IMR-90 (cell line): ENCODE measurements around the gene KLF18. TPM values are rescaled to one million over a fixed set of nuclear protein-coding genes. Genes with fewer than 3 reads are reported as not detected.

Experiments used
- ATAC-seq: fragments of 200-7000 bp; cut with Tn5 transposase; 2 replicates; pipeline ENCODE4 v1.9.1; 2020; ENCODE audit warnings: low read depth, mild to moderate bottlenecking, moderate library complexity
- BruUV-seq: library from RNA; stranded (reverse); fragments of 400-500 nt; replicated peaks from 2 replicates; lab custom pipeline; 2021; lab: Mats Ljungman, UMichigan
- CTCF ChIA-PET: fragments of 300-600 bp; formaldehyde crosslinking; extraction: SDS; loops from one replicate; lab custom pipeline; 2021; ENCODE audit warnings: antibody characterized with exemption; lab: Yijun Ruan, JAX
- POLR2A ChIA-PET: fragments of 300-600 bp; sonication (Branson Sonifier 250); formaldehyde crosslinking; loops from one replicate; lab custom pipeline; 2022; ENCODE audit warnings: antibody characterized with exemption; ENCODE audit not compliant: unreplicated experiment; lab: Charles Lee
- DNase-seq: peaks from one replicate; pipeline ENCODE4 v3.0.0; 2013
- H2AFZ ChIP-seq: replicated peaks from 2 replicates; pipeline ENCODE3; 2013; ENCODE audit warnings: low read length, mild to moderate bottlenecking; ENCODE audit not compliant: poor library complexity
- H2AK5ac ChIP-seq: 2 replicates; pipeline ENCODE4 v1.6.1; 2013; ENCODE audit warnings: low read depth, low read length, inconsistent platforms
- H2AK9ac ChIP-seq: replicated peaks from 2 replicates; pipeline ENCODE3; 2013; ENCODE audit warnings: mild to moderate bottlenecking, low read depth, low read length, moderate library complexity; ENCODE audit not compliant: poor library complexity
- H2BK120ac ChIP-seq: 2 replicates; pipeline ENCODE4 v1.6.1; 2013; ENCODE audit warnings: low read depth, low read length, inconsistent platforms
- H2BK15ac ChIP-seq: 3 replicates; pipeline ENCODE4 v1.6.1; 2013; ENCODE audit warnings: low read depth, low read length, inconsistent platforms
- H2BK20ac ChIP-seq: 2 replicates; pipeline ENCODE4 v1.6.1; 2013; ENCODE audit warnings: low read depth, mild to moderate bottlenecking, inconsistent platforms, low read length, moderate library complexity
- H2BK5ac ChIP-seq: 2 replicates; pipeline ENCODE4 v1.6.1; 2013; ENCODE audit warnings: mild to moderate bottlenecking, low read depth, low read length, inconsistent platforms; ENCODE audit not compliant: poor library complexity, severe bottlenecking
- H3K14ac ChIP-seq: replicated peaks from 2 replicates; pipeline ENCODE4 v1.6.1; 2013; ENCODE audit warnings: low read depth, low read length, inconsistent platforms
- H3K18ac ChIP-seq: 2 replicates; pipeline ENCODE4 v1.6.1; 2013; ENCODE audit warnings: low read depth, low read length, control low read depth
- H3K23ac ChIP-seq: 2 replicates; pipeline ENCODE4 v1.6.1; 2013; ENCODE audit warnings: low read depth, low read length, inconsistent platforms
- H3K27ac ChIP-seq: 2 replicates; pipeline ENCODE4 v1.5.1; 2013; ENCODE audit warnings: mild to moderate bottlenecking, control low read depth, low read length; ENCODE audit not compliant: insufficient read depth
- H3K27me3 ChIP-seq: 2 replicates; pipeline ENCODE4 v1.6.1; 2013; ENCODE audit warnings: low read length; ENCODE audit not compliant: control insufficient read depth, insufficient read depth
- H3K36me3 ChIP-seq: 2 replicates; pipeline ENCODE4 v1.6.1; 2013; ENCODE audit warnings: low read length, mixed read lengths; ENCODE audit not compliant: control insufficient read depth, insufficient read depth
- H3K4ac ChIP-seq: 2 replicates; pipeline ENCODE4 v1.6.1; 2013; ENCODE audit warnings: low read depth, low read length, inconsistent platforms
- H3K4me1 ChIP-seq: 2 replicates; pipeline ENCODE4 v1.6.1; 2013; ENCODE audit warnings: low read length, mixed read lengths; ENCODE audit not compliant: control insufficient read depth, insufficient read depth
- H3K4me2 ChIP-seq: 2 replicates; pipeline ENCODE4 v1.6.1; 2013; ENCODE audit warnings: low read depth, mild to moderate bottlenecking, control low read depth, low read length, moderate library complexity
- H3K4me3 ChIP-seq: 2 replicates; pipeline ENCODE4 v1.5.1; 2013; ENCODE audit warnings: low read depth, mild to moderate bottlenecking, control low read depth, low read length, moderate library complexity; ENCODE audit not compliant: insufficient read depth
- H3K56ac ChIP-seq: 2 replicates; pipeline ENCODE4 v1.6.1; 2013; ENCODE audit warnings: low read length, inconsistent platforms; ENCODE audit not compliant: insufficient read depth; ENCODE audit errors: extremely low read depth
- H3K79me1 ChIP-seq, 2 experiments: 2 replicates each; pipeline ENCODE4 v1.6.1; 2013; ENCODE audit warnings: low read length in 2 of 2, inconsistent platforms in 1 of 2, low read depth in 1 of 2
- H3K9ac ChIP-seq: 2 replicates; pipeline ENCODE4 v1.6.1; 2013; ENCODE audit warnings: low read depth, low read length, control low read depth
- H3K9me1 ChIP-seq: 2 replicates; pipeline ENCODE4 v1.6.1; 2013; ENCODE audit warnings: low read length, inconsistent platforms; ENCODE audit not compliant: insufficient read depth
- H3K9me3 ChIP-seq: 2 replicates; pipeline ENCODE4 v1.6.1; 2013; ENCODE audit warnings: low read length; ENCODE audit not compliant: control insufficient read depth, insufficient read depth
- H4K20me1 ChIP-seq: 2 replicates; pipeline ENCODE4 v1.6.1; 2013; ENCODE audit warnings: low read length, inconsistent platforms; ENCODE audit not compliant: insufficient read depth
- H4K5ac ChIP-seq: 2 replicates; pipeline ENCODE4 v1.6.1; 2013; ENCODE audit warnings: mild to moderate bottlenecking, low read depth, low read length, control low read depth
- H4K8ac ChIP-seq, 2 experiments: 2 replicates each; pipeline ENCODE4 v1.6.1; 2013; ENCODE audit warnings: low read depth in 2 of 2, low read length in 2 of 2, control low read depth in 1 of 2, inconsistent platforms in 1 of 2
- H4K91ac ChIP-seq: 2 replicates; pipeline ENCODE4 v1.6.1; 2013; ENCODE audit warnings: low read depth, low read length, inconsistent platforms; ENCODE audit not compliant: insufficient read depth
- CEBPB ChIP-seq: IDR thresholded peaks from 2 replicates; pipeline ENCODE4 v1.6.1; 2012; ENCODE audit warnings: low read depth, low read length, improper control_type of control experiment
- CTCF ChIP-seq: conservative IDR thresholded peaks from 2 replicates; pipeline ENCODE4 v1.5.1; 2012; ENCODE audit warnings: mild to moderate bottlenecking, low read depth, low read length, improper control_type of control experiment
- MAFK ChIP-seq: IDR thresholded peaks from 2 replicates; pipeline ENCODE4 v1.6.1; 2012; ENCODE audit warnings: low read depth, low read length, improper control_type of control experiment
- MAZ ChIP-seq: IDR thresholded peaks from 2 replicates; pipeline ENCODE4 v1.6.1; 2012; ENCODE audit warnings: low read depth, mild to moderate bottlenecking, low read length, improper control_type of control experiment, moderate library complexity, borderline replicate concordance
- POLR2A ChIP-seq: IDR thresholded peaks from 2 replicates; pipeline ENCODE4 v1.6.1; 2012; ENCODE audit warnings: mild to moderate bottlenecking, low read depth, low read length
- WGBS, 2 experiments: methylation state at CpG; one replicate each; pipeline versions ENCODE4 v1.1.5 to v1.1.7; 2013; ENCODE audit warnings: missing lambda C conversion rate in 2 of 2; ENCODE audit not compliant: insufficient read length in 1 of 2; ENCODE audit errors: extremely low coverage in 2 of 2; 5-methylcytosine and 5-hydroxymethylcytosine counted together
- dilution Hi-C: fragments of 300-500 bp; cut with HindIII; formaldehyde crosslinking; loops from one replicate; pipeline ENCODE4 v1.14.3; 2018; ENCODE audit warnings: low sequenced_read_pairs; ENCODE audit not compliant: unreplicated experiment
- in situ Hi-C: fragments of 300-500 bp; cut with MboI; formaldehyde crosslinking; loops from 3 replicates; pipeline ENCODE4 v1.14.3; 2019; ENCODE audit warnings: low sequenced_read_pairs, inconsistent platforms, mixed read lengths
- intact Hi-C: fragments of 100-400 bp; cut with micrococcal nuclease; formaldehyde crosslinking; loops from 2 replicates; pipeline ENCODE4 v1.10.0; 2022
- polyA plus RNA-seq, 3 experiments: library from polyadenylated mRNA; depleted of rRNA; stranded (reverse); fragments of >200 nt; gene quantifications; 2 replicates each; pipeline ENCODE4 v1.2.3, GENCODE V29; 2012; ENCODE audit warnings: low replicate concordance in 1 of 3
- total RNA-seq: library from RNA; depleted of rRNA; stranded (reverse); fragments of >200 nt; gene quantifications from 2 replicates; pipeline ENCODE4 v1.2.3, GENCODE V29; 2012
- TF ChIP-seq, protein P1 (sequence below): fragments of 150-350 bp; IDR thresholded peaks from 2 replicates; pipeline ENCODE4 v1.6.1; 2017; ENCODE audit warnings: mild to moderate bottlenecking, antibody characterized with exemption, low read length, low read depth

Gene KLF18
- total and polyA plus RNA-seq, 2 of the 4 experiments (the other 2 are of a cell fraction): not detected

DNA sequence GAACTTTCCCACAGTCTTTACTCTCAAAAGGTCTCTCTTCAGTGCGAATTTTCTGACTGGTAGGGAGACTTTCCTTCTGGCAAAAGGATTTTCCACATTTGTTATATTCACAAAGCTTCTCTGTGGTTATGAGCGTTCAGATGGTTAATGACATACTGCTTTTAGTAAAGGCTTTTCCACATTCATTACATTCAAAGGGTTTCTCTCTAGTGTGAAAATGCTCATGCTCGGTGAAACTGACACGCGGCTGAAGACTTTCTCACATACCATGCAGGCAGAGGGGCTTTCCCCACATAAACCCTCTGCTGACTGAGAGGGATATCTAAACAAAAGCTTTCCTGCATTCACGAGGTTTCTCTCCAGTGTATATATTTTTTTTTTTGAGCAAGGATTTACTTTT lies 9.9 kb upstream of the KLF18 start:
- Histone ChIP-seq H3K14ac (no peak overlapping the region), H4K5ac (no peak overlapping the region), H3K4me1 (no peaks in the 10 kb centered on the region), H3K9me1 (no peaks in the 10 kb centered on the region), H2BK20ac (no peak overlapping the region), H3K9me3 (no peaks in the 10 kb centered on the region; the same call in 1 of the 2 replicates), H2AK9ac (no peak overlapping the region), H3K56ac (no peak overlapping the region), H2BK15ac (no peak overlapping the region), H3K27ac (no peak overlapping the region), H3K4ac (no peak overlapping the region), H3K18ac (no peak overlapping the region), H2BK120ac (no peak overlapping the region), H2AK5ac (no peak overlapping the region), H4K91ac (no peak overlapping the region), H3K4me3 (no peak overlapping the region), H3K27me3 (peaks cover 5% of the 10 kb centered on the region), H4K8ac (no peak overlapping the region), H3K4me2 (no peak overlapping the region), H3K9ac (no peak overlapping the region), H2BK5ac (no peak overlapping the region), H3K79me1 (no peaks in the 10 kb centered on the region), H3K36me3 (no peaks in the 10 kb centered on the region), H3K23ac (no peak overlapping the region), H4K20me1 (no peaks in the 10 kb centered on the region), H2AFZ (no peak overlapping the region)
- BruUV-seq: no TSS peak
- ATAC-seq (no peak), DNase-seq (peak; percentile 2)
- in situ Hi-C loops (no loop called here), dilution Hi-C loops (no loop called here), intact Hi-C loops (no loop called here)
- ChIA-PET POLR2A (no interaction called here), CTCF (no interaction called here)
- WGBS, 2 experiments: no CpG with 5 or more reads among the region's 6 CpGs
- no peak for TF ChIP-seq MAFK
- TF ChIP-seq, protein P1, sequence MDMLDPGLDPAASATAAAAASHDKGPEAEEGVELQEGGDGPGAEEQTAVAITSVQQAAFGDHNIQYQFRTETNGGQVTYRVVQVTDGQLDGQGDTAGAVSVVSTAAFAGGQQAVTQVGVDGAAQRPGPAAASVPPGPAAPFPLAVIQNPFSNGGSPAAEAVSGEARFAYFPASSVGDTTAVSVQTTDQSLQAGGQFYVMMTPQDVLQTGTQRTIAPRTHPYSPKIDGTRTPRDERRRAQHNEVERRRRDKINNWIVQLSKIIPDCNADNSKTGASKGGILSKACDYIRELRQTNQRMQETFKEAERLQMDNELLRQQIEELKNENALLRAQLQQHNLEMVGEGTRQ: no peak
- no peak for TF ChIP-seq CEBPB
- TF ChIP-seq CTCF: no peak
- no peak for TF ChIP-seq MAZ
- TF ChIP-seq POLR2A: no peak
